ENCODE results near the gene UBALD2.
"Not testable (repeated sequence)": the region's sequence is repeated elsewhere in the genome, so short reads cannot be mapped to it uniquely, and the experiment has no call there.

UBALD2 gene

DNA sequence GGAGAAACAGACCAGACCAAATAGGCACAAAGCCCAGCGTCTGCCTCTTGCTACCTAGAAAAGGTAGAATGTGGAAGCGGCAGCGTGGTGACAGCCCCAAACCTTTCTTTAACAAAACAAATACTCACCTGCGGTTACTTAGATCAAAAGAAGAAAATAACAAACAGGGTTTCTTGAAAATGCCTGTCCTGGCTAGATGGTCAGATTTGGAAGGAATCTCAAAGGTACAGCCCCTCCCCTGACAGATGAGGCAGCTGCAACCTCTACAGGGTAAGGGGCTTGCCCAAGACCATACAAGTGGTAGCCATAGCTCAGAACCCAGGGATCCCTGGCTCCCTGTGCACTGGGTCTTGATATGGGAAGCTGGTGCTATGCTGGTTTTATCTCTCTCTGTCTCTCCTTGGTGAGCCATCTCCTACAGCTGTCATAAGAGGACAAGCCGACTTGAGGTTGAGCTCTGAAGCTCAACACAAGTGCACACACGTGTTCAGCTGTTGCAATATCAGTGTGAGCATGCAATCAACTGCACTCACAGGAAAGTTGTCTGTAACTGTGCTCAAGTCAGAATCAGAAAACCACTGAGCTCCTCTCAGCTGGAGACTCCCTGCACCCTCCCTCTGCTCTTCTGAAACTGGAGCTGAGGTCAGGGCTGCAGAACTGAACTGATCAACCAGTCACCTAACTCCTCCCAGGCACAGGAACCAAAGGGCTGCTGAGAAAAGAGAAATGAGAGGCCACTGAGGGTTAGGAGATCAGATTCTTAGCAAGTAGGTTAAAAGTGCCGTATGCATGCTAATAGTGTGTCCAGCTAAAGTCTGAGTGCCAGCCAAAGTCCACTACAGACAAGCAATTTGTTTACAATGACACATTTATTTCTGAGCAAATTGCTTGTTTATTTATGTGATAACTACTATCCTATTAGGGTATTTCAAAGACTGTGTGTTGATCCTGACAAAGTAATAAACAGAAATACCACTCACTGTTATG lies 18.8 kb upstream of the UBALD2 start:
- DNase-seq = no peak

DNA sequence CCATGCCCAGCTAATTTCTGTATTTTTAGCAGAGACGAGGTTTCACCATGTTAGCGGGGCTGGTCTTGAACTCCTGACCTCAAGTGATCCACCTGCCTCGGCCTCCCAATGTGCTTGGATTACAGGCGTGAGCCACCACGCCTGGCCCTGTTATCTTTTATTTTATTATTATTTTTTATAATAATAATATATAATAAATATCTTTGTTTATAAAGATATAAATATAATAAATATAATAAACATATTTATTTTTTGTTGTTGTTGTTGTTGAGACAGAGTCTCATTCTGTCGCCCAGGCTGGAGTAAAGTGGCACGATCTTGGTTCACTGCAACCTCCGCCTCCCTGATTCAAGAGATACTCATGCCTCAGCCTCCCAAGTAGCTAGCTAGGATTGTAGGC lies 17.8 kb upstream of the UBALD2 start:
- DNase-seq = no peak

DNA sequence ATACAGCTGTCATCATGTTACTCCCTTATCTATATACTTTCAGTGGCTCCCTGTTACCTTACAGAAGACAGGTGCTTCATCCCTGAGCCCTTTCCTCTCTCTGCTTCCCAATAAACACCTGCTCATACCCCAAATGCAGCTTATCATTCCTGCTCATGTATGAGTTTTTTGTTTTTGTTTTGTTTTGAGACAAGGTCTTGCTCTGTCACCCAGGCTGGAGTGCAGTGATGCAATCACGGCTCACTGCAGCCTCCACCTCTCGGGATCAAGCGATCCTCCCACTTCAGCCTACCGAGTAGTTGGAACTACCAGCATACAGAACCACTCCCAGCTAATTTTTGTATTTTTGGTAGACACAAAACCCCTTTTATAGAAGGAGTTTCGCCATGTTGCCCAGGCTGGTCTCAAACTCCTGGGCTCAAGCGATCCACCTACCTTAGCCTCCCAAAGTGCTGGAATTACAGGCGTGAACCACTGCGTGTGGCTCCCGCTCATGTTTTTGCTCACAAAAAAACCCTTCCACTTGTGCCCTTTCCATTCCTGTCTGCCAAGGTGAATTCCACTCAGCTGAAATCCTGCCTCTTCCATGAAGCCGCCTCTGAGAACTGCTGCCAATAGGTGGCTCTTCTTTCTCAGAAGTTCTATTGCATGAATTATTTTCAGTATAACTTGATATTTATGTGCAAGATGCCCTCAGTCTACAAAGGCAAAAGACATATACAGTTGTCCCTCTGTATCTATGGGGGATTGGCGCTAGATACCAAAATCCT lies 16.9 kb upstream of the UBALD2 start:
- DNase-seq = no peak

DNA sequence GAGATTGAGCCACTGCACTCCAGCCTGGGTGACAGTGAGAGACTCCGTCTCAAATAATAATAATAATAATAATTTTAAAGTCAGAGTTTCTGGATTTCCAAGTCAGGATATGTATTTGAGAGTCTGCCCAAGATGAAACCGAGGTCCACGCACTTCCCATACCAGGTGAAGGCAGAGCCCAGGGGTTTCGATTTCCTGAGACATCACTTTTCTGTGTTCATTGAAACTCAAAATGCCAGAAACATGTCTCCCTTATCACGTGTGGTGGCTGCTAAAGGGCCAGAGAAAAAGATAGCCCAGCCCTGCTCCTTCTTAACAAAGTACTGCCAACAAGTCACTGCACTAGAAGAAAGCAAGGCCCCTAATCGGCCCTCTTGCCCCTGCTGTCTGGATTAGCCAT lies 15.0 kb upstream of the UBALD2 start:
- DNase-seq = no peak

DNA sequence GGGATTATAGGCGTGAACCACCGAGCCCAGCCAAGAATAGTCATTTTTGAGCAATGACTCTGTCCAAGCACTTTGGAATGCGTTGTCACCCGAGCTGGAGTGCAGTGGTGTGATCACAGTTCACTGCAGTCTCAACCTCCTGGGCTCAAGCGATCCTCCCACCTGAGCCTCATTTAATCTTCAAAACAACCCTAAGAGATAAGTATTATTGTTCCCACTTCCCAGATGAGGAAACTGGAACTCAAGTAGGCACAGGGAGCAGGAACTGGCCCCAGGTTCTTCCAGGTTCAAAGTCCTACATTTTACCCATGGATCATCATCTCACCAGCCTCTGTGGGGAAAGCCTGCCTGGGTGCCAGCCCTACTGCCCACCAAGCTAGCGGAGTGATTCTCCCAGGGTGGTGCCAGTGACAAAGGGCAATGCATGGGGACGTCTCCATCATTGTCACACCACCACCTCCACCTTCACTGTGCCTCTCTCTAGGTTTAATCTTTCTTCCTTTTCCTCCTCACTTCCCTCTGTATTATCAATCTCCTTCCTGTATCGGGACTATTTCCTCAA lies 13.6 kb upstream of the UBALD2 start:
- DNase-seq = no peak

DNA sequence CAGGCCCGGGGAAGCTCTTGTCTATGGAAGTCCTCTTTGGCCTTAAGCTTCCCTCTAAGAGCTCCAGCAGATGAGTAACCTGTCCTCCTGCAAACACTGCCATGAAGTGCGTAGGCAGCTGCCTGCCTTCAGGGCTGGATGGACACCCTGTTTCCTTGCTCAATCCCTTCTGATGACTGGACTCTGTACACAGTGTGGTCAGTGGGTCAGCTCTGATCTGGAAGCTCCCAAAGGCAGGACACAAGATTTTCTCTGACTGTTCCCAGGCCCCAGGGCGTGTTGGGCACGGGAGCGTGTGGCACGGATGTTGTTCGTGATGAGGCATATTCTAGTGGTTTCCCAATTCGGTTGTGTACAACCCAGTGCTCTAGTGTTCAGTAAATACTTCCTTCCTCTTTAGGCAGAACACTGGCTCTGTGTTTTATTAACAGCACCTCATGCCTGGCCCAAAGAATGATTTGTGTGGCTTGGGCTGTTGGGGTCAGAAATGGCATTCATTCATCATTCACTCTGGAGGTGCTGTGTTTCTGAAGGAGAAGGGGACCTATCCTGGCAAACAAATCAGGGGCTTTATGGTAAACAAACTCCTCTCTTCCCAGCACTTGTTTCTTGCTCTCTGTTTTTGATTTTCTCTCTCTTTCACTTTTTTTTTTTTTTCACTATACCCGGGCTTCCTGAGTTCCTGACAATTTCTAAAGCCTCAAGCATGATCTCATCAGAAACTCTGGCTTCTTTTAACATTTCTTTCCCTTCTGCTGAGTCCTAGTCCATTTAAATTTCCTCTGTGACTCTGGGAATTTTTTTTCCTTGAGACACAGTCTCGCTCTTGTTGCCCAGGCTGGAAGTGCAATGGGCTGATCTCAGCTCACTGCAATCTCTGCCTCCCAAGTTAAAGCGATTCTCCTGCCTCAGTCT lies 12.9 kb upstream of the UBALD2 start:
- no peak for DNase-seq

DNA sequence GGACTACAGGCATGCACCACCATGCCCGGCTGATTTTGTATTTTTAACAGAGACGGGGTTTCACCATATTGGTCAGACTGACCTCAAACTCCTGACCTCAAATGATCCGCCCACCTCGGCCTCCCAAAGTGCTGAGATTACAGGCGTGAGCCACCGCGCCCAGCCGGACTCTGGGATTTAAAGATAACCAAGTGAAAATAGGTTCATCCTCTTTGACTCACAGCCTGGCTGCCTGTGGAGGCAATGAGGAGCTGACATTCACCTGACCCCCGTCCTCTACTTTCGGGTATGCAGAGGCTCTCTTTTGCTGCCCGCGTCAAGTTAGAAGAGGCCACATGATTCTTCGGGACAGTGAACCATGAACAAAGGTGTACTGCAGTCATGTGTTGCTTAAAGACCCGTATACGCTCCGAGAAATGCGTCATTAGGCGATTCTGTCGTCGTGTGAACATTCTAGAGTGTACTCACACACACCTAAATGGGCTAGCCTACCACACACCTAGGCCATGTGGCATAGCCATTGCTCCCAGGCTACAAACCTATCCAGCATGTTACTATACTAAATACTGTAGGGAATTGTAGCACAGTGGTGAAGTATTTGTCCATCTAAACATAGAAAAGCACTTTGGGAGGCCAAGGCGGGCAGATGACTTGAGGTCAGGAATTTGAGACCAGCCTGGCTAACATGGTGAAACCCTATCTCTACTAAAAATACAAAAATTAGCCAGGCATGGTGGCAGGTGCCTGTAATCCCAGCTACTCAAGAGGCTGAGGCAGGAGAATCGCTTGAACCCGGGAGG lies 12.0 kb upstream of the UBALD2 start:
- not testable (repeated sequence) for DNase-seq

DNA sequence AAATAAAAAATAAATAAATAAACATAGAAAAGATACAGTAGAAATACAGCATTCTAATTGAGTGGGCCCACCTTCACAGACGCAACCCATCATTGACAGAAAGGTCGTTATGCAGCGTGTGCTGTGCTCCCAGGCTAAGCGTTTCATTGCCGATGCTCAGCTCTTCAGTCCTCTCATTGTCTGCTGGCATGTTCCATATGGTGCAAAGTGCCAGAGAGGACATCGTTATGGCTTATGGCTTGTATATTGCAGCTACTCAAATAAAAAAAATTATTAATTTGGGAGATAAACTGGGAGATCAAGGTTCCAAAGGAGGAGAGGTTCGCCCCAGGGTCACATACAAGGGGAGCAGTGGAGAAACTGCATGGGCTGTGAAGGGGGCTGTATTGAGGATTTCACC lies 11.3 kb upstream of the UBALD2 start:
- no peak for DNase-seq

DNA sequence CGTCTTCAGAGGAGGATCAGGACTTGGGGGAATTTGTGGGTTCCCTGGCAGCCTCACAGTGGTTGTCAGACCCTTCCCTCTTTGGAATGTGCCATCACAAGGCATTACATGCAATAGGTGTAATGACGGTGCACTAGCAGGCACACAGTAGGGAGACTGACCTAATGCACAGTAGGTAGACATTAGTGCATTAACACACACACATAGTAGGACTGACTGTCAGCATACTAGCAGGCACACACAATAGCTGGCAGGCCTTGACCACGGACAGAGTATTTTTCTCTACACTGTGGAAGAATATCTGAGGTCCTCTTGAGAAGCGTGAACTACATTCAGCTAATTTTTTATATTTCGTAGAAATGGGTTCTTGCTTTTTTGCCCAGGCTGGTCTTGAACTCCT lies 10.9 kb upstream of the UBALD2 start:
- no peak for DNase-seq

DNA sequence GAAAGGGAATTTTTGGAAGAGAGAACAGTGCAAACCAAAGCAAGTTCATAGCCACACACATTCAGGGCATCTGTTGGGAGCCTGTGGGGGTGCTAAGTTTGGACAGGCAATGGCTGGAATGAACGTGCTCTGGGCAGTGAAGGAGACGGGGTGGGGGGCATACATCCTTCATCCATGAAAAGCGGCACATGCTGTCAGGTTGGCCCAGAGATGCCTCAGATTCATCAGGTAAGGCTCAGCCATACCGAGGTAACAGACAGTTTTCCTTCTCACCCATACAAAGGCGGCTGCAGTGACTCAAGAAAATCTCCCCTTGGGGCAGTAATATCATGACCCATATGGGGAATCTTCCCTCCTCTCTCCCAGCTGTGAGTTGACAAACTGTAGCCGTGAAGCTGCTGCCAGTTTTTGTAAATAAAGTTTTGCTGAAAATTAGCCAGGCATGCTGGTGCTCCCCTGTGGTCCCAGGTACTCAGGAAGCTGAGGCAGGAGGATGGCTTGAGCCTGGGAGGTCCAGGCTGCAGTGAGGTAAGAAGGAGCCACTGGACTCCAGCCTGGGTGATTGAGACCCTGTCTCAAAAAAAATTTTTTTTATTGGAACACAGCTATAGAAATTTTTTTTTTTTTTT lies 9.2 kb upstream of the UBALD2 start:
- no peak for DNase-seq

DNA sequence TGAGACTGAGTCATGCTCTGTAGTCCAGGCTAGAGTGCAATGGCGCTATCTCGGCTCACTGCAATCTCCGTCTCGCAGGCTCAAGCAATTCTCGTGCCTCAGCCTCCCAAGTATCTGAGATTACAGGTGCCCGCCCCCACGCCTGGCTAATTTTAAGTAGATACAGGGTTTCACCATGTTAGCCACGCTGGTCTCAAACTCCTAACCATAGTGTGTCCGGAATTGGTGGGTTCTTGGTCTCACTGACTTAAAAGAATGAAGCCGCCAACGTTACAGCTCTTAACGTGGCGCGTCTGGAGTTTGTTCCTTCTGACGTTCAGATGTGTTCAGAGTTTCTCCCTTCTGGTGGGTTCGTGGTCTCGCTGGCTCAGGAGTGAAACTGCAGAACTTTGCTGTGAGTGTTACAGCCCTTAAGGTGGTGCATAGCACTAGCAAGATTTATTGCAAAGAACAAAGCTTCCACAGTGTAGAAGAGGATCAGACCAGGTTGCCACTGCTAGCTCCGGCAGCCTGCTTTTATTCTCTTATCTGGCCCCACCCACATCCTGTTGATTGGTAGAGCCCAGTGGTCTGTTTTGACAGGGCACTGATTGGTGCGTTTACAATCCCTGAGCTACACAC lies 8.6 kb upstream of the UBALD2 start:
- not testable (repeated sequence) for DNase-seq

DNA sequence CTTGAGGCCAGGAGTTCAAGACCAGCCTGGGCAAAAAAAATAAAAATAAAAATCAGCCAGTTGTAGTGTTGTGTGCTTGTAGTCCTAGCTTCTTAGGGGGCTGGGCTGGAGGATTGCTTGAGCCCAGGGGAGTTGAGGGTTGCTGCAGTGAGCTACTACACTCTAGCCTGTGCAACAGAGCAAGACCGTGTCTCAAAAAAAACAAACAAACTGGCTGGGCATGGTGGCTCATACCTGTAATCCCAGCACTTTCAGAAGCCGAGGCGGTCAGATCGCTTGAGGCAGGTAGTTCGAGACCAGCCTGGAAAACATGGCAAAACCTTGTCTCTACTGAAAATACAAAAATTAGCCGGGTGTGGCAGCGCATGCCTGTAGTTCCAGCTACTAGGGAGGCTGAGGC lies 4.9 kb upstream of the UBALD2 start:
- no peak for DNase-seq

DNA sequence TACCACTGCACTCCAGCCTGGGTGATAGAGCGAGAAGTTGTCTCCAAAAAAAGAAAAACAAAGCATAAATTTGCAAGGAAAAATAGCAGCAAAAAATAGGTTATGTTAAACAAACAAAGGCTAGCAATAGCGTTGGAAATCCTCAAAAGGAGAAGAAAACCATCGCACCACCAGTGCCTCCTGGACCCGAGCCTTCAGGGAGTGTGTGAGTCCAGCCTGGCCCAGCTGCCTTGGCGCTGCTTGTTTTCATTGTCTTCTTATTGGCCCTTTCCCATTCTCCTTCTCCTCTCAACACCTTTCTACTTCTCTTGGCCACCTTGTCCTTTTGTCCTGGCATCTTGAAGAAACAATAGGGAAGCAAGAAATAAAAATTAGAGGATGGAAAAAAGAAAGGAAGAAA lies 4.5 kb upstream of the UBALD2 start:
- DNase-seq = no peak

DNA sequence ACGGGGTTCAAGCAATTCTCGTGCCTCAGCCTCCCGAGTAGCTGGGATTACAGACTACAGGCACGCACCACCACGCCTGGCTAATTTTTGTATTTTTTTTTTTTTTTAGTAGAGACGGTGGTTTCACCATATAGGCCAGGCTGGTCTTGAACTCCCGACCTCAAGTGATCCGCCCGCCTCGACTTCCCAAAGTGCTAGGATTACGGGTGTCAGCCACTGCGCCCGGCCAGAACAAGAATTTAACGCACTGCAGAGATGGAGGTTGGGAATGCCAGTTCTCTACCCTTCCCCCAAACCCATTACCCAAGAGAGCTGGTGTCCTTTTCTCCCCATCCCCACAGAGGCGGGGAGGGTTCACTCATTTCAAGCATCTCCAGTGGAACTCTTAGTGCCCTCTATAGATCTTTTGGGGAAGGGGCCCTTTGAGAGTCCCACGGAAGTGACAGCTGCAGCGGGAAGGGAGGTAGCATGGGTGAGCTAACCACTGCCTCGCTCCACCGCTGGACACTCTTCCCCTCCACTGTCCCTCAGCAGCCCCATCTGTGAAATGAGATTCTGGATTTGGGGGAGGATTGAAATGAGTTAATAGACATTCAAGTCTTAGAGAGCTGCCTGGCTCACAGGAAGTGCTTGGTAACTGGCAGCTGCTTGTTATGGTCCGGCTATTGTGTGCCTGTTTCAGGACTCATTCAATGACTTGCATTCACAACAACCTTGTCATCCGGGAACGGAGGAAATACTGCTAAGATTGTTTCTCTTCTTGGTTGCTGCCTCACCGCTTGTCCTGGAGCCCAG lies 3.5 kb upstream of the UBALD2 start:
- no peak for DNase-seq

DNA sequence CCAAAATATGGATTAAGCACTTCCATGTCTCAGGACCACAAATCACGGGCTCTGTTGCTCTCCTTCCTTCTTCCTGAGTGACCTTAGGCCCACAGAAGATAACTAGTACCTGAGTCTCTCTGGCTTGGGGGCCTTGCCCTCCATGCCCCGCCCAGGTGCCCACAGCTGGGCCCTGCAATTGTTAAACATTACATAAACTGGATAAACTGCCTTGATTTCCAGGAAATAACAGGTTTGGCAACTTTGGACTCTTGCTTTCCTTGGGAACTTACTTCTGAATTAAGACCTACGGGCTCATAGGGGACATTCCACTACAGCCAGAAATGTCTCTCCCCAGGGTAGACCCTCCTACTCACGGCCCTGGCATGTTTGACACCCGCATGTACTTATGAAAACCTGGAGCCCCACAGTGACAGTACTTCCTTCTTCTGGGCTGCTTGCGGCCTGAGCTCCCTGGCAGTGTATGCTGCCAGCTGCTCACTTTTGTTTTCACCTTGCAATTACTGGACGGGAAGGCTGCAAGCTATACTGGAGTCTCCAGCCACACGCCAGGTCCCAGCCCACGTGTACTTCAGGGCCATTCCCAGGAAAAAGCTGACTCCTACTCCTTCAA lies 2.3 kb upstream of the UBALD2 start:
- DNase-seq = peak; percentile 64

DNA sequence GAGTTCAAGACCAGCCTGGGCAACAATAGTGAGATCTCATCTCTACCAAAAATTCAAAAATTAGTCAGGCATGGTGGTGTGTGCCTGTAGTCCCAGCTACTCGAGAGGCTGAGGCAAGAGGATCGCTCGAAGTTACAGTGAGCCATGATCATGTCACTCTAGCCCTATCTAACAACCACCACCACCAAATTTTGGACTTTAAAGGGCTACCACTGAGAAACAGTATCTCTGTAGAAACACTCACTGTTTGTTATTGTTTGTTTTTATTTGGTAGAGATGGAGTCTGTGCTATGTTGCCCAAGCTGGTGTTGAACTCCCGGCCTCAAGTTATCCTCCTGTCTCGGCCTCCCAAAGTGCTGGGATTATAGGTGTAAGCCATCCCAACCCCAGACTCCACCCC lies 1.3 kb upstream of the UBALD2 start:
- no peak for DNase-seq

DNA sequence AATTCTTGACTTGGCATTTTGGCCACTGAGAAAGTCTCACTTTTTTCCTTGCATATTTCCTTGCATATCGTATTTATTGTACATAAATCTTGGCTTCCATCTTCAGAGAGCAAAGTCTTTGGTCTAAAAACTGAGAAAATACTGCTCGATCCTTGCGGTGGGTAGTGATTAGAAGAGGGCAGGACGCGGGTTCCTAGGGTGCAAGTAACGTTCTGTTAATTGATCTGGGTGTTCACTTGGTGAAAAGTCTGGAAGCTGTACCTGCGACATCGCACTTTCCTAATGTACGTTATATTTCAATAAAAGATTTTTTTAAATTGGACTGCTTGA lies 758 bp upstream of the UBALD2 start:
- DNase-seq = no peak

DNA sequence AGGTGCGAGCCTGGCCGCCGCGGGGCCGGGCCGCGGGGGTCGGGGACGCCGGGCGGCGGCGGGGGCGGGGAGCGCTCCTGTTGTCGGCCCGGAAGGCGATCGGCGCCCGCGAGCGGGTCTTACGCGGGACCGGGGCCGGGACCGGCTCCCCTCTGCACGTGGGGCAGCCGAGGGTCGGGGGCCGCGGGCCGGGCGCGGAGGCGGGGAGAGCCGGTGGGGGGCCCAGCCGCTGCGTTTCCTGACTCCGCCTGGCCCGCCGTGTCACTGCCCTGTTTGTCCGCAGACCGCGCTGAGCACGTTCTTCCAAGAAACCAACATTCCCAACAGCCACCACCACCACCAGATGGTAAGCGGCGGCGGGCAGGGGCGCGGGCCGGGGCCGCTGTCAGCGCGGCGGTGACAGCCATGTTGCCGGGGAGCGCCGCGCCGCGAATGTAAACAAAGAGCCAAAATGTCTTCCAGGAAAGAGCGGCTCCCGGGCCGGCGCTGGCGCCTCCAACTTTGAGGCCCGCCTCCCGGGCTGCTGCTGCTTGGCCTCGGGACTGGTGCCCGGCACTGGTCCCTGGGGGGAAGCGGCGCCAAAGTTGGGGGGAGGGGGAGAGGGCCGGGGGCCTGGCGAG lies 586 bp downstream of the UBALD2 start:
- no peak for DNase-seq

DNA sequence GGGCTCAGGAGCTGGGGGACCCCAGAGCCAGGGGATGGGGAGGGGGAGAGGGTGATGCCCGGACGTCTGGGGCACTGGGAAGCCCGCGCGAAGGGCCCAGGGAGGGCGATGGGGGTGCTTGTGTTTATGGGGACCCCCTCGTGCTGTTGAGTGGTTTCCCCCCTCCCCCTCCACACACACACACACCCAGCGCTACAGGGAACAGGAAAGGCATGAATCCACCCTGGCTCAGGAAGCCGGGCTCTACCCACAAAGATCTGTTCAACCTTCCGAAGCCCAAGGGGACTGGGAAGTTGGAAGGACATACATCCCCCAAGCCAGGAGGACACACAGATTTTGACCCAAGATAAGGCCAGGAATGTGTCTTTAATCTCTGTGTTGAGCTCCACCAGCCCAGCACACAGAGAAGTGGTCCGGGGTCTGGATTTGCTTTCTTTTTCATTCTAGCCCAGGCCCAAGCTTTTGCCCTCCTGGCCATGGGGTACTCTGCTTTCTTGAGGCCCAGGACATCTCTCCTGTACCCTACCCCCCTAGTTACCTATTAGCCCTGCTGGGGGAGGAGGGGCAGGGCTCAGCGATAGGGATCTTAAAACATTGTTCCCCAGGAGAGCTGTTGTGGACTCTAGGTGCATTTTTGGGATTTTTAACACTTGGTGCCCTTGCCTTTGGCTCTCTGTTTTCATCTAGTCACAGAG lies 1.2 kb downstream of the UBALD2 start:
- no peak for DNase-seq
